ENCODE data around the gene LCOR. TPM values are rescaled to one million over a fixed set of nuclear protein-coding genes. Genes with fewer than 3 reads are reported as not detected.

LCOR gene
- total and polyA plus RNA-seq, 2 of the 4 experiments (the other 2 are of a cell fraction): 3.7 to 36.9 TPM

GRCh38 chr10:97002670-97003069 is 170.6 kb downstream of the LCOR start:
- no peak for ATAC-seq (ENCODE audit: low read depth)
- H2BK120ac ChIP-seq (ENCODE audit: low read depth, low read length): no peak overlapping the region
- no peak for DNase-seq
- peaks cover 5% of the 10 kb centered on the region for H3K9me3 ChIP-seq (ENCODE audit: control insufficient read depth, insufficient read depth, low read length)
- H2BK15ac ChIP-seq (ENCODE audit: low read depth, low read length): no peak overlapping the region
- no peak overlapping the region for H3K56ac ChIP-seq (ENCODE audit: extremely low read depth, insufficient read depth, low read length)
- H4K91ac ChIP-seq (ENCODE audit: insufficient read depth, low read depth, low read length): no peak overlapping the region
- intact Hi-C loops (cut with micrococcal nuclease): no loop called here
- no peak overlapping the region for H3K4me3 ChIP-seq (ENCODE audit: insufficient read depth, low read depth, low read length)
- no peaks in the 10 kb centered on the region for H3K9me1 ChIP-seq (ENCODE audit: insufficient read depth, low read length)
- BruUV-seq (replicated peaks): no TSS peak
- H3K18ac ChIP-seq (ENCODE audit: low read depth, low read length): no peak overlapping the region
- no peak overlapping the region for H3K4me2 ChIP-seq (ENCODE audit: low read depth, low read length)
- in situ Hi-C loops (cut with MboI; ENCODE audit: low sequenced_read_pairs): no loop called here
- peaks cover 2% of the 10 kb centered on the region; the same call in 1 of the 2 replicates for H3K4me1 ChIP-seq (ENCODE audit: control insufficient read depth, insufficient read depth, low read length)
- H2AFZ ChIP-seq (replicated peaks; ENCODE audit: low read length, poor library complexity): no peak overlapping the region
- H2AK5ac ChIP-seq (ENCODE audit: low read depth, low read length): no peak overlapping the region
- H4K5ac ChIP-seq (ENCODE audit: low read depth, low read length): no peak overlapping the region
- dilution Hi-C loops (cut with HindIII; ENCODE audit: low sequenced_read_pairs, unreplicated experiment): no loop called here
- no peak overlapping the region for H3K14ac ChIP-seq (replicated peaks; ENCODE audit: low read depth, low read length)
- no peaks in the 10 kb centered on the region for H3K36me3 ChIP-seq (ENCODE audit: control insufficient read depth, insufficient read depth, low read length)
- TF ChIP-seq CEBPB (IDR thresholded peaks at IDR 0.05; ENCODE audit: low read depth, low read length): no peak
- TF ChIP-seq SMC3 (IDR thresholded peaks at IDR 0.05; ENCODE audit: low read depth, low read length): no peak
- no peak for TF ChIP-seq NFE2L2 (IDR thresholded peaks at IDR 0.05; ENCODE audit: low read depth, low read length)
- TF ChIP-seq, protein P1, sequence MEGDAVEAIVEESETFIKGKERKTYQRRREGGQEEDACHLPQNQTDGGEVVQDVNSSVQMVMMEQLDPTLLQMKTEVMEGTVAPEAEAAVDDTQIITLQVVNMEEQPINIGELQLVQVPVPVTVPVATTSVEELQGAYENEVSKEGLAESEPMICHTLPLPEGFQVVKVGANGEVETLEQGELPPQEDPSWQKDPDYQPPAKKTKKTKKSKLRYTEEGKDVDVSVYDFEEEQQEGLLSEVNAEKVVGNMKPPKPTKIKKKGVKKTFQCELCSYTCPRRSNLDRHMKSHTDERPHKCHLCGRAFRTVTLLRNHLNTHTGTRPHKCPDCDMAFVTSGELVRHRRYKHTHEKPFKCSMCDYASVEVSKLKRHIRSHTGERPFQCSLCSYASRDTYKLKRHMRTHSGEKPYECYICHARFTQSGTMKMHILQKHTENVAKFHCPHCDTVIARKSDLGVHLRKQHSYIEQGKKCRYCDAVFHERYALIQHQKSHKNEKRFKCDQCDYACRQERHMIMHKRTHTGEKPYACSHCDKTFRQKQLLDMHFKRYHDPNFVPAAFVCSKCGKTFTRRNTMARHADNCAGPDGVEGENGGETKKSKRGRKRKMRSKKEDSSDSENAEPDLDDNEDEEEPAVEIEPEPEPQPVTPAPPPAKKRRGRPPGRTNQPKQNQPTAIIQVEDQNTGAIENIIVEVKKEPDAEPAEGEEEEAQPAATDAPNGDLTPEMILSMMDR (conservative IDR thresholded peaks at IDR 0.05; ENCODE audit: low read depth, low read length): no peak
- no peak for TF ChIP-seq RCOR1 (IDR thresholded peaks at IDR 0.05; ENCODE audit: insufficient replicate concordance, low read length)
- TF ChIP-seq MAFK (IDR thresholded peaks at IDR 0.05; ENCODE audit: low read depth, low read length): no peak
- TF ChIP-seq MAZ (IDR thresholded peaks at IDR 0.05; ENCODE audit: borderline replicate concordance, low read depth, low read length): no peak
- no peak for TF ChIP-seq FOS (IDR thresholded peaks at IDR 0.05; ENCODE audit: low read depth, low read length)
- TF ChIP-seq BHLHE40 (IDR thresholded peaks at IDR 0.05; ENCODE audit: low read depth, low read length): no peak
- H3K9ac ChIP-seq (ENCODE audit: low read depth, low read length): no peak overlapping the region
- ChIA-PET POLR2A (ENCODE audit: unreplicated experiment) (no interaction called here), CTCF (no interaction called here)
- H2AK9ac ChIP-seq (replicated peaks; ENCODE audit: low read depth, low read length, poor library complexity): no peak overlapping the region
- H4K8ac ChIP-seq (ENCODE audit: low read depth in 2 of 2, low read length in 2 of 2): no peak overlapping the region
- no peak overlapping the region for H3K4ac ChIP-seq (ENCODE audit: low read depth, low read length)
- H3K27ac ChIP-seq (ENCODE audit: insufficient read depth, low read length): no peak overlapping the region
- peaks cover 9% of the 10 kb centered on the region; the same call in 1 of the 2 replicates for H3K27me3 ChIP-seq (ENCODE audit: control insufficient read depth, insufficient read depth, low read length)
- H2BK5ac ChIP-seq (ENCODE audit: low read depth, low read length, poor library complexity, severe bottlenecking): no peak overlapping the region
- H3K23ac ChIP-seq (ENCODE audit: low read depth, low read length): no peak overlapping the region
- 94% methylated on average over 10 of the region's 16 CpGs; no CpG with 5 or more reads in 1 of the 2 experiments for WGBS, 2 experiments (ENCODE audit: extremely low coverage in 2 of 2, insufficient read length in 1 of 2)
- H4K20me1 ChIP-seq (ENCODE audit: insufficient read depth, low read length): no peaks in the 10 kb centered on the region
- H3K79me1 ChIP-seq (ENCODE audit: low read depth in 1 of 2, low read length in 2 of 2): no peaks in the 10 kb centered on the region
- no peak overlapping the region for H2BK20ac ChIP-seq (ENCODE audit: low read depth, low read length)

Measured in IMR-90 (cell line).